H1 (cell line): ENCODE measurements around the gene TTC9. TPM values are rescaled to one million over a fixed set of nuclear protein-coding genes. Genes with fewer than 3 reads are reported as not detected.

Experiments
- CTCF ChIA-PET: fragments of 300-600 bp; sonication (Branson Sonifier 250); formaldehyde crosslinking; loops from one replicate; lab custom pipeline; 2021; ENCODE audit not compliant: partially characterized antibody; lab: Charles Lee
- POLR2A ChIA-PET: fragments of 300-600 bp; sonication (Branson Sonifier 250); formaldehyde crosslinking; loops from one replicate; lab custom pipeline; 2021; ENCODE audit warnings: inconsistent platforms; ENCODE audit not compliant: partially characterized antibody; lab: Charles Lee
- DNase-seq, 2 experiments: peaks; one replicate each; pipeline versions ENCODE4 v3.0.0 to v3.0.0-alpha.2; 2010 to 2022; ENCODE audit warnings: low spot score in 2 of 2, low read depth in 1 of 2, mixed read lengths in 1 of 2
- FAIRE-seq: peaks from 2 replicates; lab custom pipeline; 2011; peaks lifted over from hg19 to GRCh38; lab: Jason Lieb, UNC
- H2AFZ ChIP-seq: 2 replicates; pipeline ENCODE4 v1.8.1; 2012; ENCODE audit warnings: low read length, inconsistent platforms
- H2AK5ac ChIP-seq: 2 replicates; pipeline ENCODE4 v1.6.1; 2013; ENCODE audit warnings: low read depth, low read length
- H2BK120ac ChIP-seq: replicated peaks from 2 replicates; pipeline ENCODE3; 2013; ENCODE audit warnings: low read depth, low read length, inconsistent platforms
- H2BK12ac ChIP-seq: 2 replicates; pipeline ENCODE4 v1.6.1; 2013; ENCODE audit warnings: low read depth, low read length
- H2BK15ac ChIP-seq: 2 replicates; pipeline ENCODE4 v1.6.1; 2013; ENCODE audit warnings: low read length
- H2BK20ac ChIP-seq: 2 replicates; pipeline ENCODE4 v1.6.1; 2013; ENCODE audit warnings: low read length
- H2BK5ac ChIP-seq: 2 replicates; pipeline ENCODE4 v1.6.1; 2013; ENCODE audit warnings: low read depth, low read length
- H3K14ac ChIP-seq: 2 replicates; pipeline ENCODE4 v1.6.1; 2013; ENCODE audit warnings: inconsistent platforms; ENCODE audit not compliant: insufficient read length
- H3K18ac ChIP-seq: 2 replicates; pipeline ENCODE4 v1.6.1; 2013; ENCODE audit warnings: low read length; ENCODE audit errors: extremely low read depth
- H3K23ac ChIP-seq: 2 replicates; pipeline ENCODE4 v1.6.1; 2013; ENCODE audit warnings: inconsistent platforms; ENCODE audit not compliant: insufficient read length
- H3K23me2 ChIP-seq: 2 replicates; pipeline ENCODE4 v1.6.1; 2013; ENCODE audit warnings: low read depth, low read length
- H3K27ac ChIP-seq: 2 replicates; pipeline ENCODE4 v1.6.1; 2011; ENCODE audit warnings: low read depth, low read length, inconsistent platforms
- H3K27me3 ChIP-seq, 4 experiments: replicated peaks in 1 of 4; 1 replicate in 1 of 4; 2 replicates in 3 of 4; pipeline versions ENCODE4 v1.6.1 to v1.8.1; 2011 to 2013; ENCODE audit warnings: low read length in 3 of 4, mild to moderate bottlenecking in 3 of 4, inconsistent platforms in 2 of 4, mixed read lengths in 2 of 4, moderate library complexity in 1 of 4; ENCODE audit not compliant: control insufficient read depth in 3 of 4, insufficient read depth in 3 of 4; ENCODE audit errors: extremely low read depth in 1 of 4
- H3K36me3 ChIP-seq, 4 experiments: 2 replicates each; pipeline versions ENCODE4 v1.6.1 to v1.8.1; 2011 to 2013; ENCODE audit warnings: mild to moderate bottlenecking in 4 of 4, low read length in 3 of 4, moderate library complexity in 2 of 4, control low read depth in 1 of 4, inconsistent platforms in 1 of 4; ENCODE audit not compliant: insufficient read depth in 4 of 4, control insufficient read depth in 2 of 4
- H3K4ac ChIP-seq: replicated peaks from 2 replicates; pipeline ENCODE3; 2013; ENCODE audit warnings: low read length, low read depth, mixed read lengths, inconsistent platforms; ENCODE audit not compliant: insufficient read length
- H3K4me1 ChIP-seq, 4 experiments: replicated peaks in 1 of 4; 1 replicate in 1 of 4; 2 replicates in 3 of 4; pipeline versions ENCODE4 v1.6.1 to v1.8.1; 2011 to 2013; ENCODE audit warnings: low read length in 3 of 4, inconsistent platforms in 2 of 4, mixed read lengths in 1 of 4; ENCODE audit not compliant: insufficient read depth in 4 of 4, control insufficient read depth in 3 of 4
- H3K4me2 ChIP-seq, 2 experiments: 2 replicates each; pipeline versions ENCODE4 v1.6.1 to v1.8.1; 2011 to 2013; ENCODE audit warnings: low read depth in 2 of 2, low read length in 2 of 2, control low read depth in 1 of 2, inconsistent platforms in 1 of 2, mild to moderate bottlenecking in 1 of 2; ENCODE audit not compliant: insufficient read depth in 1 of 2
- H3K4me3 ChIP-seq, 4 experiments: fragments of 200-600, 300-600 bp in 1 of 4; sonication (generic), shearing (Covaris generic), sonication (Bioruptor Twin) in 1 of 4; 2 replicates each; pipeline versions ENCODE4 v1.5.1 to v1.8.1; 2011 to 2016; ENCODE audit warnings: low read length in 4 of 4, low read depth in 3 of 4, control low read depth in 2 of 4, inconsistent platforms in 2 of 4, mild to moderate bottlenecking in 2 of 4, mixed read lengths in 1 of 4, moderate library complexity in 1 of 4; ENCODE audit not compliant: insufficient read depth in 2 of 4; ENCODE audit errors: extremely low read depth in 1 of 4
- H3K56ac ChIP-seq: replicated peaks from 2 replicates; pipeline ENCODE3; 2013; ENCODE audit warnings: low read depth, mild to moderate bottlenecking, mixed read lengths, low read length, inconsistent platforms; ENCODE audit not compliant: insufficient read length
- H3K79me1 ChIP-seq: 2 replicates; pipeline ENCODE4 v1.6.1; 2013; ENCODE audit warnings: low read depth, low read length, control low read depth
- H3K79me2 ChIP-seq, 2 experiments: 2 replicates each; pipeline versions ENCODE4 v1.6.1 to v1.8.1; 2012 to 2013; ENCODE audit warnings: low read length in 2 of 2, mild to moderate bottlenecking in 2 of 2, inconsistent platforms in 1 of 2; ENCODE audit not compliant: insufficient read depth in 2 of 2, control insufficient read depth in 1 of 2
- H3K9ac ChIP-seq, 4 experiments: replicated peaks in 1 of 4; 1 replicate in 1 of 4; 2 replicates in 3 of 4; pipeline versions ENCODE4 v1.6.1 to v1.8.1; 2011 to 2013; ENCODE audit warnings: low read depth in 3 of 4, low read length in 3 of 4, control low read depth in 2 of 4, mild to moderate bottlenecking in 2 of 4, moderate library complexity in 2 of 4, inconsistent platforms in 1 of 4; ENCODE audit errors: extremely low read depth in 1 of 4
- H3K9me3 ChIP-seq, 2 experiments: 2 replicates each; pipeline versions ENCODE4 v1.6.1 to v1.8.1; 2012 to 2013; ENCODE audit warnings: mild to moderate bottlenecking in 2 of 2, moderate library complexity in 2 of 2, control low read depth in 1 of 2, inconsistent platforms in 1 of 2, low read depth in 1 of 2, low read length in 1 of 2, mixed read lengths in 1 of 2; ENCODE audit not compliant: insufficient read depth in 2 of 2
- H4K20me1 ChIP-seq, 2 experiments: replicated peaks in 1 of 2; 2 replicates each; pipeline versions ENCODE3 to v1.8.1; 2011 to 2013; ENCODE audit warnings: inconsistent platforms in 2 of 2, low read length in 2 of 2, mild to moderate bottlenecking in 1 of 2; ENCODE audit not compliant: insufficient read depth in 2 of 2, control insufficient read depth in 1 of 2
- H4K5ac ChIP-seq: 2 replicates; pipeline ENCODE4 v1.6.1; 2013; ENCODE audit warnings: low read length, low read depth, mixed read lengths, inconsistent platforms; ENCODE audit not compliant: insufficient read length
- H4K8ac ChIP-seq: 2 replicates; pipeline ENCODE4 v1.8.0; 2013; ENCODE audit warnings: mild to moderate bottlenecking, moderate library complexity, low read length, inconsistent platforms; ENCODE audit not compliant: insufficient read depth; ENCODE audit errors: extremely low read depth
- H4K91ac ChIP-seq: replicated peaks from 2 replicates; pipeline ENCODE3; 2013; ENCODE audit warnings: low read length, mixed read lengths, inconsistent platforms; ENCODE audit not compliant: insufficient read length
- POLR2AphosphoS5 ChIP-seq: IDR thresholded peaks from 2 replicates; pipeline ENCODE4 v1.6.1; 2011; ENCODE audit warnings: low read depth, low read length
- TEAD4 ChIP-seq: IDR thresholded peaks from 2 replicates; pipeline ENCODE4 v1.6.1; 2012; ENCODE audit warnings: low read depth, low read length, inconsistent platforms, mixed read lengths
- WGBS, 2 experiments: shearing (Covaris generic) in 1 of 2; methylation state at CpG; one replicate each; pipeline versions ENCODE4 v1.1.6 to v1.1.7; 2013 to 2015; ENCODE audit warnings: low lambda C conversion rate in 2 of 2, mixed read lengths in 2 of 2, inconsistent platforms in 1 of 2, low coverage in 1 of 2, missing lambda C conversion rate in 1 of 2; ENCODE audit not compliant: insufficient replicate concordance in 2 of 2, insufficient coverage in 1 of 2, insufficient read length in 1 of 2; ENCODE audit errors: extremely low coverage in 1 of 2, missing lambda C conversion rate in 1 of 2; 5-methylcytosine and 5-hydroxymethylcytosine counted together
- polyA plus RNA-seq, 7 experiments: library from polyadenylated mRNA; depleted of rRNA in 3 of 7; stranded (reverse) in 5 of 7; unstranded in 2 of 7; fragments of >200 nt in 5 of 7; fragments of 200-250 nt in 2 of 7; gene quantifications; 1 replicate in 5 of 7; 2 replicates in 1 of 7; 4 replicates in 1 of 7; pipeline versions ENCODE4 v1.2.1 to v1.2.3, GENCODE V29; 2011 to 2013; ENCODE audit warnings: missing spikeins in 2 of 7, mixed read lengths in 2 of 7
- total RNA-seq: library from RNA; stranded (reverse); fragmentation: NEBNext Ultra II Directional; extraction: Animal tissue kit (Norgen Biotek cat#: 25700); gene quantifications from 2 replicates; pipeline ENCODE4 v1.2.1, GENCODE V29; 2021

Gene TTC9
- total and polyA plus RNA-seq, 2 of the 8 experiments (the other 6 are each of a cell fraction or from before 2014, with no cell fraction given) = 21.0 to 29.5 TPM

- no peaks in the 10 kb centered on the region for H3K23me2 ChIP-seq
- peaks cover 0 to 3% of the 10 kb centered on the region in 2 experiments for H4K20me1 ChIP-seq
- no peak overlapping the region for H3K27ac ChIP-seq
- H3K79me1 ChIP-seq = peaks cover 4% of the 10 kb centered on the region; the same call in 1 of the 2 replicates
- no peak overlapping the region for H2BK12ac ChIP-seq
- FAIRE-seq (no peak), DNase-seq (no peak)
- CTCF ChIA-PET = interaction anchor here (0.7 to 1.5 kb wide), 3 partner anchors 13 to 49 kb away, joined by 3 to 5 read pairs (median 3); no protein-coding TSS in a partner anchor
- H3K56ac ChIP-seq = no peak overlapping the region
- no peak overlapping the region for H2BK120ac ChIP-seq
- H3K23ac ChIP-seq = no peak overlapping the region
- no peak overlapping the region for H4K8ac ChIP-seq
- H3K27me3 ChIP-seq = no peaks in the 10 kb centered on the region; a peak in 1 of 7 replicates
- H3K9me3 ChIP-seq = no peaks in the 10 kb centered on the region
- no peak overlapping the region for H3K9ac ChIP-seq
- H3K18ac ChIP-seq = no peak overlapping the region
- H3K79me2 ChIP-seq = peaks cover 0 to 15% of the 10 kb centered on the region in 2 experiments; a peak in 3 of 4 replicates
- 0 out of 2 replicates have a peak, but pooled peaks have one; percentile 19 for TF ChIP-seq POLR2AphosphoS5
- TF ChIP-seq TEAD4 = no peak
- H2AK5ac ChIP-seq = no peak overlapping the region
- H3K4me1 ChIP-seq = peaks cover 0 to 2% (median 0%) of the 10 kb centered on the region in 4 experiments; a peak in 1 of 7 replicates
- no peak overlapping the region for H2BK20ac ChIP-seq
- no peak overlapping the region for H3K4ac ChIP-seq
- H2AFZ ChIP-seq = no peak overlapping the region
- no peak overlapping the region for H3K4me3 ChIP-seq
- H4K91ac ChIP-seq = no peak overlapping the region
- peaks cover 17 to 55% (median 28%) of the 10 kb centered on the region in 4 experiments for H3K36me3 ChIP-seq
- H2BK5ac ChIP-seq = no peak overlapping the region
- no peak overlapping the region for H4K5ac ChIP-seq
- H2BK15ac ChIP-seq = no peak overlapping the region
- 93% methylated on average over 11 of the region's 12 CpGs; no CpG with 5 or more reads in 1 of the 2 experiments for WGBS, 2 experiments
- no peak overlapping the region for H3K14ac ChIP-seq
- POLR2A ChIA-PET = no interaction called here
- H3K4me2 ChIP-seq = no peak overlapping the region
Observed at GRCh38 chr14:70671652-70672644, 30.2 kb downstream of the TTC9 start.
